Stimulated activated CD8-positive, alpha-beta memory T cell treated with anti-CD3 and anti-CD28 coated beads, Interleukin-4, amount 100 ng/mL, for 48 hours (primary cell): ENCODE data around the gene AFF3.

ENCODE experiments used
- DNase-seq: peaks from one replicate; pipeline ENCODE4 v3.0.0-alpha.2; 2020

Gene AFF3

DNA sequence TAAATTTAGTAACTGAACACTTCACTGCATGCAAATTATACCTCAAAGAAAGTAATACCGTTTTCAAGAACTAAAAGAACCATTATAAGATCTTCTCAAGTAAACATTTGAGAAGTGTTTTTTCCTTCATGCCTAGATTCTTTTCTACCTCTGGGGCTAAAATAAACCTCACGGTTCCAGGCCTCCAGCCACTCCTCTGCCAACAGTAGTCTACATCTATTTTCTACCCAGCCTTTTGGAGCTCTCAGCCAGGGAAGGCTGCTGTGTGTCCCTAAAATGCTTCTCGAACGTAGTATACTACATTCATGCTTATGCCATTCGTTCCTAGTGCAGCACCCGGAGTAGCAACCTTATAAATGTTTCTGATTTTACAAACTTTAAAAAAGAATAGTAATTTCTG, 219.7 kb downstream of the AFF3 start:
- DNase-seq: no peak

DNA sequence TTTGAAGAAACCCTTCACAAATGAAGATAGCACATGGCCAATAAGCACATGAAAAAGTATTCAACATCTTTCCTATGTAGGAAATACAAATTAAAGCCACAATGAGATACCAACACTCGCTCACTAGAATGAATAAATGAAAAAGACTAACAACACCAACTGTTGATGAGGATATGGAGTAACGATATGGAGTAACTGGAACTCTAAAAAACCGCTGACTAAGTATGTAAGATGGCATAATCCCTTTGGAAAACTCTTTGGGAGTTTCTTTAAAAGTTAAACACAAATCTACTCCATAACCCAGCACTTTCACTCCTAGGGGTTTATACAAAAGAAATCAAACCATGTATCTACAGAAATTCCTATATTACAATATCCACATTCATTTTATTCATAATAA, 220.5 kb downstream of the AFF3 start:
- DNase-seq: no peak

DNA sequence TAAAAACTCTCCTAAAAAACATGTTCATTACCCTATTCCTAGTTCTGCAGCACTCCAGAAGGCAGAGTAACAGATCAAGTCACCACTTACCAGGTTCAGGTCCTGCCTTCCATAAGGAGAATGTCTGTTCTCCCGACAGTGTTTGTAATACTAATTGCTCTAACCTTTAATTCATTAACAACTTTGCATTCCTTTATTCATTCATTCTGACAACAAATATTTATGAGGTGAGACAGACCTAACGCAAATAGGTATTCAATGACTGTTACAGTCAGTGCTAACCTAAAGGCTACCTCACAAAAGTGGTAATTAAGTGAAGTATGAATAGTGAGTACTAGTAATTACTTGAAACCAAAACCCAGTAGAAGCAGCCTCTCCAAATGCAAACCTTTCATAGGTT, 224.0 kb downstream of the AFF3 start:
- no peak for DNase-seq

DNA sequence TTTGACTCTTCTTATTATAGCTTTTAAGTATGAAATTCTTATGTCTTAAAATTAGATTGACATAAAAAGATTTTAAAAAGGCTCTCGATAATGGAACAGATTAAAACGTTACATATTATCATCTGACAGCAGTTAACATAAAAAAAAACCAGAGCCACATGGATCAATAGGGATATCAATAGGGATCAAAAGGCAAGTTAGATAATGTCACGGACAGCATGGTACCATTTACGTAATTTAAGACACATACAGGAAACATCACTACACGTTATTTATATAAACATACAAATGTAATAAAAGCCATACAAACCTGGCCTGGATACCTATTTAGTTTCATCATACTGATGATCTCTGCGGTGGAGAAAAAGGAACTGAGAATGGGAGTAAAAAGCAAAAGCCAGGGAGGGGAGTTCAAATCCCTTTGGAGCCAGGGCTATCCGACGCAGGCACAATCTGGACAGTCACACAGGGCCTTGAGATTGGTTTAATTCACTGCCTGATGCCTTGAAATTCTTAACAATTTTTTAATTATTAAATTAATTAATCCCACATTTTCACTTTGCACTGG, 227.2 kb downstream of the AFF3 start:
- DNase-seq: no peak

DNA sequence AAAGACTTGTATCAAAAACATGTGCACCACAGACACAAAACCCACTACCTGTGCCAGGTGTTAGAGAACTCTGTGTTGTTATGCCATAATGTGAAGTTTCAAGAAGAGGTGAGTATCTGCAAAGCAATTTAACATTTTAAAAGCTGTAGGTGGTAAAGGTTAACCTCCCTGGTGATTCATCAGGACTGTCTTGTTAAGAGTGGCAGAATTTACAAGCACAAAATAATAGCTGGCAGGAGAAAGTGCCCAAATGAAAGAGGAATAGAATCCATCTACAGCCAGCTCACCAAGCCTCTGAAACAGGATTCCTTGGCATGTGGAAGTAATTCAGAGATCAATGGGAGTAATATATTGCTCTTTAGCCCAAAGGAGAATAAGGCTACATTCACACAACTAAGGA, 230.7 kb downstream of the AFF3 start:
- DNase-seq: no peak

DNA sequence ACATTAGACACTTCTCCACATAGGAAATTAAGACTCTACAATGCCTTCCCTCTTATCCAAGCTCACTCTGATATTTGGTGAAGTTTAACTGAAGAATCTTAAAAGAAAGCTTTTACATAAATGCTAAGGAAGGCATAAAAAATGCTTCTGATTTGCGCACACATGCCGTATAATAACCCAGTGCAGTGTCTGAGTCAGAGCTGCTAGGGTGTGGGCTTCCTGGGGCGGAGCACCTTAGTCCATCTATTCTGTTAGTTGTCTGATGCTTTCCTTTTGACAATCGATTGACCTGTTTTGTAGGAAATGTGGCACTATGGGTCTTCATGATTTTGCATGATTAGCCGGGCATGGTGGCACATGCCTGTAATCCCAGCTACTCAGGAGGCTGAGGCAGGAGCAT, 231.5 kb downstream of the AFF3 start:
- DNase-seq: no peak

DNA sequence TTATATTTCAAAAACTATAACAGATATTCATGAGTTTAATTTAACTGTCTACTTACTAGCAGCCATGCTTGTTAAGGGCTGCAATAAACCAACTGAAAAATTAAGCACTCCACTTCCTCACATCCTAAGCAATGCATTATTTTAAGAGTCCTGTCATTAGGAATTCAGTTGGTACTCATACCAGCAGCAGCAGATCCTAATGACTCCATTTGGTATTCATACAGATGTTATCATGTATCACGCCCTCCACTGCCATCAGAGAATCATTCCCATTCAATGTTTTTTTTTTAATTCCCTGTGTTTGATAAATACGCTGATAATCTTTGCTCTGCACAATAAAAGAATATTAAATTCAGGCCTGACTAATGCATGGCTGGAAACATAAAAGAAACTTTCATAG, 236.8 kb downstream of the AFF3 start:
- DNase-seq: no peak

DNA sequence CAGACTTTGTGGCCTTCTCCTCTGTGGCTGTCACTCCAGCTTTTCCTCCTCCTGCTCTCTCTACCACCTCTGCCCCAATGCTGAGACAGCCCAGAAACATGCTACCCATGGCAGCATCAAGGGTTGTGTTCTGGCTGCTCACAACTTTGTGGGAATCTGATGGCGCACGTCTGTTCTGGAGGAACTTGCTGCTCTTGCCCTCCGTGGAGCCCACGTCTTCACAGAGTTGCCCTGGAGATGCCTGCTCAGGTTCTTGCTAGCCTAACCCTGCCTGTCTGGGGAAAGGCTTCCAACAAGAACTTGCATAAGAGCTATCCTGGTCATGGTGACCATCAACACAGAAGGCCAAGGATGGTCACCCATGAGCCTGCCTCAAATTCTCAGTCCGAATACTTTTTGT, 237.4 kb downstream of the AFF3 start:
- no peak for DNase-seq

DNA sequence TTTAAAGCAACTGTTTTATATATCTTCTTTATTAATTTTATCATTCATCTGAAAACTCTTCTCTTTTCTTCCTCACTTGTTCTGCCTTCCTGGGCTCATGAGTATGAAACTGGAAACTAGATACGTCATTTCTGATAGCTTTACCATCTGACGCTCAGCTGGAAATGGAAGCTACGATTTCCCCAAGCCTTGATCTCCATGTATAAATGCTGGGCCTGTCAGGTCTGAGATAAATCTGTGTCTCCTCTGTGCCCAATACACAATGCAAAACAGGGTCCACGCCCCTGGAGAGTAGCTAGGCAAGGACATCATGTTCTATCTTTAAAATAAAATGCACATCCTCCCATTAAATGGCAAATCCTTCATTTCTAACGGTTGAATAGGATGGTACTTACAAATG, 238.4 kb downstream of the AFF3 start:
- DNase-seq: no peak

DNA sequence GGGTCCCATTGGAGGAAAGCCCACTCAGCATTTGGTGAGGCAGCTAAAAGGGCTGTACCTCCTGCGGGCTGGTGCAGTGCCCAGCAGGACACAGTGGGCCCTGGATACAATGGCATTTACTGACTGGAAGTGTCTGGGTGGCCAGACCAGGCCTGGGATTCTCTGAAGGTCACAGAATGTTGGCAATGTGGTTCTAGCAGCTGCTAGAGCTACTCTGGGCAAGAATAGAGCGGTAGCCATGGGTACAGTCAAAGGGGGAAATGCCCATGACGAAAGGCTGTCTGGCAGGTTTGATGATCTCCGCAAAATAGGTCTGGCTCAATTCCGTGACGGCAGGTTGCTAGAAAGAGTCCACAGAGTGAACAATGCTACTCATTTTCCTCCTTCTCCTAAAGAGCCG, 241.8 kb downstream of the AFF3 start:
- no peak for DNase-seq

DNA sequence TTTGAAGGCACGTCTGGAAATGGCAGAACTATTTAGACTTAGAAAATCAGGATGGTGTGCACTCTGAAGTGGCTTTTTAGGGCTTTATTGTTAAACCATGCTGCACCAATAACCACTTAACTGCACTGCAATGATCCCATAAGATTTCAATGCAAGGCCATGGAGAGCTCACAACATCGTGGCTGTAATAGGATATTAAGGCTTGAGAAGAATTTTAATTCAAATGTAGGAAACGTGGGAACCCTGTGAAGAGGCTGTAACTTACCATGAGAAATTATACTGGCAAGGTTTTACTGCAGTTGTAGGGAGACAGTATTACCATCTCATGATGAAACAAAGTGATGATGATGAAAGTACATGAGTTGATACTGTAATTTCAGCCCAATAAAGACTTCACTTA, 242.5 kb downstream of the AFF3 start:
- DNase-seq: no peak

DNA sequence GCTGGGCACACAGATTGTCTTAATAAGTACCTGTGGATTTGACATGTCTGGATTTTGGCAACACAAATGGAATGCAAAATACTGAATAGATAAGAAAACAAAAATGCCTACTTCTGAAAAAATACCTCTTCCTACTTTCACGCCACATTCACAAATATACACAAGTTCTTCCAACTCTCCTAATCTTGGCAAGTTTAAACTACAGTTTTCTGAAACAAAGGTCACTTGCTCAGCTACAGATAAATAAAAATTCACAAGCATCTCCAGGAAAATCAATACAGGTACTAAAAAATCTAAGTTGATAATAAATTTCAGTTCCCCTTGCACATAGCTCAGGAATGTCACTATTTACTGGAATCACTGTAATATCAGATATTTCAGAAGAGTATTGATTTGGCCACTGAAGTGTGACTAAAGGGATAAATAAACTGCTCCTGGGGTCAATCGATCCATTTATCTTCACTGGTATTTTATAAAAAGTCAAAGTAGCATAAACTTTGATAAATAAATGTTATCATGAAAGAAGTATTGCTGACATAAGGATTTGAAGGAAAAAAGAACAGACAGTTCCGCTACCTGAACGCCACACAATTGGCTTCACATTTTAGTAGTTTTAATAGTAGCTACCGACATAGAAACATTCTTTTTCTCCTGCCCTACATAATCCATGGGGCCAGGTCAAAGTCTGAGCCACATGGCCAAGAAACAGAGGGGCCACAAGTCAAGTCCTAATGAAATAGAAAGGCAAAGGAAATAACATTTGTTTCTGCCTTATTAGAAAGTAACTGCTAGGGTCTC, 243.1 kb downstream of the AFF3 start:
- no peak for DNase-seq

DNA sequence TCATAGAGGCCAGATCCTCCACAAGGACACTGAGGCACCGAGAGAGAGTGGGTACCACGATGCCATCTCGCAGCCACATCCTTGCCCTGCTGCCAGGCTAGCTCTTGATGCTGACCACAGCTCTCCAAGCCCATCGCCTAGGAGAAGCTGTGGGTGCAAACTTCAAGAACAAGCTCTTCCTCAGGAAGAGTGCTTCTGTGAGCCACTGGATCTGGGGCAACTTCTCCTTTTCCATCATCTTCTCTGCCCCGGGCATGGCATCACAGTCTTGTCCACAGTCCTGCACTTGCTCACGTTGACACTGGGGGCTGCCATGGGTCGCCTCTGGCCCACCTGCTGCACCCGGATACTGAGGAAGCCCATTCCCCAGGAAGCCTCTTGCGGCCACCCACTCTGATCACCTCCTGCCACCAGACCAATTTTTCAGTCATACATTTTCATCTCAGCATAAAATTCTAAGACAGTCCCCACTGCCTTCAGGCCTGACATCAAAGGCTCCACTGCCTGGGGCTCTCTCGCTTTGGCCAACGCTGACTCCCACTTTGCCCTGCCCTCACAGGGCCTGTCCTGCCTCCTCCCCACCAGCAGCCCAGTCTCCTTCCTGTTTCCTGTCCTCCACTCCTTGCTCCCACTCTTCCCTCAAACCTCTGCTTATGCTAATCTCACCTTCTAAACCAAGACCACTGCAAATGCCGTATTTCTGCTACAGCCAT, 243.9 kb downstream of the AFF3 start:
- no peak for DNase-seq

DNA sequence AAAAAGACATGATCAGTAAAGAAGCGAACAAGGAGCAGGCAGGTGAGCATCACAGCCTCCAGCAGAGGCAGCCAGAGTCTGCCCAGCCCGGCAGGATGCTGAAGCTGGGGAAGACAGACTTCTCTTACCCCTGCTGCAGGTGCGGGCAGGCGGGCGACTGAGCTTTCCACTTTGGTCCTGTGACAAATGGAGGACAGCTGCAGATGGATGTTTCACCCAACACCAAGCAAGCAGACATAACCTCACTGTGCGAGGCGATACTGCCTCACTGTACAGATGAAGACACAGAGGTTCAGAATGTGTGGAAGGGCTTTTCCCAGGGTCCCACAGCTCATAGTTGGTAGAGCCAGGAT, 251.0 kb downstream of the AFF3 start:
- no peak for DNase-seq

DNA sequence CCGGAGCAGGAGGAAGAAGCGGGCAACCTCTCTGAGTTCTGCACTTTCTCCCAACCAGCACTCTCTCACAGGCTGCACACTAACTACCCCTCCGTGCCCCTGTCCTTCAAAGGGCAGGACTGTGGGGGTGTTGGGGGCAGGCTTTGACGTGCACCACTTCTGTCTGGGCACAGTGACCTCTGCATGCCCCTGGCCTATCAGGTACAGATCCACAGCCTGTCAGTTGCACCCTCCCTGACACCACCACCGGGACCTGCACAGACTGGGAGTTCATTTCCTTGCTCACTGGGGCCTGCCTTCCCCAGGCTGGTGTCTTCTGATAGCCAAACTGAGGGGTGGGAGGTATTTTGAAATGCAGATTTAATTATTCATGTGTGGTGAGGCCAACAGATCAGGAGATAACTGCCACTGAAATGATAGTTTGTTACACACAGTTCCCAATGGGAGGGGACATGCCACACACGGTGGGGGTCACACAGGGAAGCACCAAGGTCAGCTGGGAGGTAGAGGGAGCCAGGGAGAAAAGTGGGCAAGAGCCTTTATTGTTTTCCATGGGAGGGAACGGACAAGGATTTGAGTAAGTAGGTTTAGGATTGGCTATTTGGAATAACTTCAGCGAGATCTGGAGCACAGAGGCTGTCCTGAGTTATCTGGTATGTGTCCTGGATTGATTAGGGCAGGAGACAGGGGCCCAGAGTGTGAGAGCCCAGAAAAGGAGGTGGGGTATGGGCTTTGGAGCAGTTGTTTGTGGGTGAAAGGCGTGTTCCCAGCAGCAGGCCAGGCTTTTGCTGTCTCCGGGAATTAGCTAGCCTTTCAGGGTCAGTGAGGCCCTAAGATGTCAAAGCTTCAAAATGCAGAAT, 251.6 kb downstream of the AFF3 start:
- DNase-seq: no peak

DNA sequence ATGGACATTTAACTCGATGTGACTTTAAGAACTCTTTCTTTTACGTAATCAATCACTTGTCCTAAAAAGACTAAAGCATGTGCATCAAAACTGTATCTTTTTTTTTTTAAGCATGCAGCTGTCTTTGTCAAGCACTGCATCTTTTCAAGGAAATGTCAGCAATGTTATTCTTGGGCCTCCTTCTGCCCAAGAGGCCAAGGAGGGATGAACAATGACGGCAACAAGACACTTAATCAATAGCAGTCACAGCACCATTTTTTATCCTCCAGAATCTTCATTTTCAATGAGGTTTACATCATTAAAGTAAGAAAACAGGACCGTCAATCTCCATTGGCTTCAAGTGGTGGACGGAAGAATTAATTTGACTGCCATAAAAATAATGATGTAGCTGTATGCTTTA, 253.8 kb downstream of the AFF3 start:
- no peak for DNase-seq

DNA sequence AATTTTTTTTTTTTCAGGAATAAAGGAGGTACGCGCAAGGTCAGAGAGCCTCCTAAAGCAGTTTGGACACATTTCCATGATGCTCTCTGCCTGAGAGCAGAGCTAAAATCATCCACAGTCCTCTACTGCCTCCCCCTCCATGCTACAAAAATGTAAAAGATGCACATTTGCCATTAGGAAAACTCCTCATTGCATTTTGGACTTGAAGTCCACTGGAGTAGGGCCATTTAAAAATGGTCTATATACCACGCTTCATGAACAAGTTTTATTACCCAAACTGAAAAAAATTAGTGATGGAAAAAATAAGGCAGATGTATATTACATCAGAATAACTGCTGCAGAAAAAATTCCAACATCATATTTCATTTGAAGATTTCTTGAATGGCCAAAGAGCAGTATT, 256.0 kb downstream of the AFF3 start:
- DNase-seq: no peak

DNA sequence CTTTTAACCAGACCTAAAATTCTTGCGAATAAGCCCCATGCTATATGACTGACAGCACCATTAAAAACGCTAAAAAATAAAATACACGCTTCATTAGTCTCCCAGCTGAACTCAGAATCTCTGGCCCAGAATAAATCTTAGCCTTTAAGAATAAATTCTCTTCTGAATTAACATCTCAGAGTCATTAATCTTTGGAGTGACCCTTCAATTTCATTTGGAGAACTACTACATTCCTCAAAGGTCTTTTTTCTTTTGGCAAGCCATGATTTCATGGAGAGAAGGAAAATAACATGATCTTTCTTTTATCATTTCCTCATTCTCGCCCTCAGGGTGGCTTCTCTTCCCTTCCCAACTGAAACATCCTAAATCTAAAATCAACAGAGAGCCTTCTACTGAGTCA, 259.0 kb downstream of the AFF3 start:
- no peak for DNase-seq

DNA sequence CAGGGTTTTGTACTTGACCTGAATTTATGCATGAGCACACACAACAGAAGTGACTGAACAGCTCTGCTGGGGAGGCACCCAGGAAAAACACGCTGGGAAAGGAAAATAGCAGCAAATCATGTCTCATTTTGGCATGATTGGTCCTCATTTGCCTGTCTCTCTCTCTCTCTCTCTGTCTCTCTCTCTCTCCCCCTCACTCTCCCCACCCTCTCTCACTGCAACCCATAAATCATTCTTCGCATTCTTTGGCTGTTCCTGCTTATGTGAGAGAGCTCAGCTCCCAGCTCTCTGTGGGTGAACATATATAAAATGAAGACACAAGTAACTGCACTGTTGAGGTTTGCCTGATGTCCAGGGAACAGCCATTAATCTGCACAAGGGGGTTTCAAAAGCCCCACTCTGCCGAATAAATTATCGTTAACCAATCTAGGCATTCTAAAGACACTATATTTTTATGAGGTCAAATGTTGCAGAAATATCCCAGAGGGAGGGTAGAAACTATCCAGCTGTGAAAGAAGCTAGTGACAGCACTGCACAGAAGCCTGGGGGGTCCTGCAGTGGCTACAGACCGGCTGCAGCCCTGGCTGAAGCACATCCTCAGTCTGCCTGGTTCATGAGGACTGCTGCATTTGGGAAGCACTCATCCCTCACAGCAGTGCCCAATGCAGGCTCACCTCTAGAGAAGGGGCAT, 260.3 kb downstream of the AFF3 start:
- DNase-seq: no peak

DNA sequence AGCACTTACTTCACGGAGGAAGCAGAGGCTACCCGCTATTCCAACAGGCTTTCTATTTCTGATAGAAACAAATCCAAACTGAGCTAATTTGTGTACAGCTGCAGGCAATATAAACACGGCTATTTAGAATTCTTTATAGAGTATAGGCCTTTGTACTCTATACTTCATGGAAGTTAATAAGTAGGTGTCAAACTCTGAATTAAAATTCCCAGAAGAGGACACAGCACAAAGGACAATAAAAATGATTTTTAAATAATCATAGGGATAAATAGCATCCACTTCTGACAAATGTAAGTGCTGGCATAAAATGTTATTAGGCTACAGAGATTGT, 261.5 kb downstream of the AFF3 start:
- no peak for DNase-seq

DNA sequence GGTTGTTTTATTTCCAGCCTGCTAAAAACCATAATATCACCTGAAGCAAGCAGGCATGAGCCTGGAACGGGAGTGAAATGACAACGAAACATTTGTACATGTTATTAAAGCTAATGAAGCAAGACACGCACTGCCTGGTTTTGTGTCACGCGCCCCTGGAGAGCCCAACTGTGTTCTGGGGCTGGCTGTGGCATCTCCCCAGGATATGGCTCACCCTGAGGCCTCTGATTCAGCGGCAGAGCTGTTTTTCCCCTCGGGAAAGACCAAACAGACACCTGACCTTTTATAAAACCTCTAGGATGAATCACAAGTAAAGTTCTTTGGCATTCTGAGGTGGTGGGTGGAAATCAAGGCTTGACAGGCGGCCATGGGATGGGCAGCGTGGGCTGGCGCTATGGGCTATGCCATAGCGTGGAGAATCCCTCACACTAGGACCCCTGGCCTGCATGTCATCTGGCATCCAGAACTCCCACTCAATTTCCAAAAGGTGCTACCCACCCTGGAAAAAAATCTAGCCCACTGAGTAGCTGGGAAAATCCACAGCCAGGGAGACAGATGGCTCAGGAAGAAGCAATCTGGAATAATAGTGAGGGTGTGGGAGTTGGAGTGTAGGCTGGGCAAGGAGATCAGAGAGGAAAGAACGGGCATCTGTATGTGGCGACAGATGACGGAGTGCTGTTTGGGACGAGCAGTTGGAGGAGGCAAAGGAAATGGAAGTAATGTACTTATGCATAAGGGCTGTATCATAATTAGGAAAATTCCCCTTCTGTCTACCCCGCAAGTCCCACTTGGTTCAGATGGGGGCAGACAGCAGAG, 262.0 kb downstream of the AFF3 start:
- no peak for DNase-seq

DNA sequence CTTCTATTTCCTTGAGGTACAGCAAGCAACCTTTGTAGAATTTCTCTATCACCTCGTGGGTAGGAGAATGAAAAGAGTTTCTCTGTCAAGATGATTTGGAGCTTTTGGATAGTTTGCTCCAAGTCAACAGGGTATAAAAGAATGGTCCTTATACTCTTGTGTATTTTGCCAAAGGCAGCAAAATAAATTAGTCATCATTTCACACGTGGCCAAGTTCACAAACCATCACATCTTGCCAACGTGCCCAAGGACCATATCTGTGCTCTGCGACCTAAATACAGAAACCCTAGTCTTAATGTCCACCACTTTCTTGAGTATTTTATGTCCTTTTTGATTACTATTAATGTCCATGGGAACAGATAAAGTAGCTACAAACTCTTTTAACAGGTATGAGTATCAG, 262.9 kb downstream of the AFF3 start:
- no peak for DNase-seq
